Spleen (tissue), 7 donors: ENCODE results near the gene FAM89A.
A peak's percentile ranks its signal among the peaks of the same experiment; 100 is the strongest.

Source experiments
- CTCF ChIP-seq, 11 experiments: fragments of 200-600 bp in 7 of 11; fragments of 450-650 bp in 4 of 11; sonication (generic) in 4 of 11; IDR thresholded peaks in 8 of 11; conservative IDR thresholded peaks in 3 of 11; 1 replicate in 7 of 11; 2 replicates in 4 of 11; pipeline versions ENCODE4 v1.4.0 to v1.8.0; 2016 to 2021; ENCODE audit warnings: antibody characterized with exemption in 11 of 11, inconsistent platforms in 4 of 11, mild to moderate bottlenecking in 1 of 11
- POLR2A ChIP-seq, 3 donors: fragments of 450-650 bp; IDR thresholded peaks; one replicate each; pipeline ENCODE4 v1.5.1; 2017; ENCODE audit warnings: antibody characterized with exemption in 3 of 3, mild to moderate bottlenecking in 1 of 3
- POLR2AphosphoS5 ChIP-seq, 3 donors: sonication (generic); formaldehyde crosslinking; IDR thresholded peaks; one replicate each; pipeline ENCODE4 v1.5.1; 2017; ENCODE audit warnings: antibody characterized with exemption in 3 of 3
- donor health status: DM: no; HTN: no; CAD: no; lungs with moderate emphysema.
- donor health status: DM: no; HTN: no; CAD: no.
- donor health status: DM: no; HTN: no; CAD: no.

GRCh38 chr1:231036416-231036815 is 3.6 kb downstream of the FAM89A start:
- no peak for TF ChIP-seq CTCF (IDR thresholded peaks at IDR 0.05 in 8 of 11, conservative IDR thresholded peaks at IDR 0.05 in 3 of 11)
- no peak for TF ChIP-seq POLR2A (IDR thresholded peaks at IDR 0.05)
- peak in 1 of 3 donors; percentile 20 for TF ChIP-seq POLR2AphosphoS5 (IDR thresholded peaks at IDR 0.05)
